Measurements from ENCODE around the gene ZNF225.

ZNF225 gene

DNA sequence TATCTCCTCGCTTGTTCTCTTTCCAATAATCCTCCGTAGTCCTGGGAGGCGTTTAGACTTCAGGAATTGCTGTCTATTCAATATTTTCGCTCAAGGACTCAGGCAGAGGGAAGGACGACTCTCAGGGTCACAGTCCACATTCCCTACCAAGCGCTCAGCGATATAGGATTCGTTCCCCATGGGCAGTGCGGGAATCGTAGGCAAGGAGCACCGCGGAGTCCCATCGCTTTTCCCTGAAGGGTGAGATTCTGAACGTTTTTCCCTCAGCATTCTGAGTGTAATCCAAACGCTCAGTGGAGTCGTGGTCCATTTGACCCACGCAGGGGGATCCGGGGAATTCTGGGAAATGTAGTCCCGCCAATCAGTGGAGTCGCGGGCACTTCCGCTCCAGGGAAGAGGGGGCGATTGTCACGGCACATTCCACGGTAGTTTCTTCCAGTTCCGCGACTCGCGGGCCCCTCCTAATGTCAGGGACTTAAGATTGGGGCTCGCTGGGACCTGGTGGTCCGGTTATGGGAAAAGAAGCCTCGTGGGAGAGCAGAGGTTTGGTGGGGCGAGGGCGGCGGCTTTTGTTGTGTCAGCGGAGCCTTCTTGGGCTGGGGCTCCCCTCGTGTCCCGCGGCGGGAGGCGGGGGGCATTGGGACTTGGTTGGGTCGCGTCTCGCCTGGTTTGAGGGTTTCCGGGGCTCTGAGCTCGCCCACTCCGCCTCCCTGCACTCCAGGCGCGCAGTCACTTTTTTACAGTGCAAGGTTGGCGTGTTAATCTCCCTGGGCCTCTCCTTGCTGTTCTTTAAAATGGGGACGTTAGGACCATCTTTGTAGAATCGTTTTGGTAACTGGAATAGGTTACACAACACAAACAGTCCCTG is 28.2 kb downstream of the ZNF225 start, which contains the start of gene ZNF234:
ZNF234 (plus strand) TSS at position 364 of the 868 bp plus-strand sequence. CDS start 3,079 bp downstream, outside the sequence.
- peak; percentile 81 to 91 for DNase-seq
- peaks cover 0 to 5% (median 0%) of the 10 kb centered on the region in 3 donors for H3K9me3 ChIP-seq
- intact Hi-C loops (cut with DNase I; ENCODE audit: low total_unique reads): no loop called here
- peaks cover 25% of the 10 kb centered on the region in 3 donors for H3K36me3 ChIP-seq
- TF ChIP-seq, protein P1, sequence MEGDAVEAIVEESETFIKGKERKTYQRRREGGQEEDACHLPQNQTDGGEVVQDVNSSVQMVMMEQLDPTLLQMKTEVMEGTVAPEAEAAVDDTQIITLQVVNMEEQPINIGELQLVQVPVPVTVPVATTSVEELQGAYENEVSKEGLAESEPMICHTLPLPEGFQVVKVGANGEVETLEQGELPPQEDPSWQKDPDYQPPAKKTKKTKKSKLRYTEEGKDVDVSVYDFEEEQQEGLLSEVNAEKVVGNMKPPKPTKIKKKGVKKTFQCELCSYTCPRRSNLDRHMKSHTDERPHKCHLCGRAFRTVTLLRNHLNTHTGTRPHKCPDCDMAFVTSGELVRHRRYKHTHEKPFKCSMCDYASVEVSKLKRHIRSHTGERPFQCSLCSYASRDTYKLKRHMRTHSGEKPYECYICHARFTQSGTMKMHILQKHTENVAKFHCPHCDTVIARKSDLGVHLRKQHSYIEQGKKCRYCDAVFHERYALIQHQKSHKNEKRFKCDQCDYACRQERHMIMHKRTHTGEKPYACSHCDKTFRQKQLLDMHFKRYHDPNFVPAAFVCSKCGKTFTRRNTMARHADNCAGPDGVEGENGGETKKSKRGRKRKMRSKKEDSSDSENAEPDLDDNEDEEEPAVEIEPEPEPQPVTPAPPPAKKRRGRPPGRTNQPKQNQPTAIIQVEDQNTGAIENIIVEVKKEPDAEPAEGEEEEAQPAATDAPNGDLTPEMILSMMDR (IDR thresholded peaks at IDR 0.05): no peak
- no peaks in the 10 kb centered on the region for H3K27me3 ChIP-seq
- H3K4me3 ChIP-seq: peak within 1 kb of the TSS; percentile 72 to 75
- peak within 1 kb of the TSS; percentile 73 to 83 for H3K27ac ChIP-seq
- peaks cover 0 to 18% (median 2%) of the 10 kb centered on the region in 4 donors for H3K4me1 ChIP-seq

- H3K36me3 ChIP-seq: peaks cover 31 to 32% (median 31%) of the 10 kb centered on the region in 3 donors
- DNase-seq: no peak
- H3K4me3 ChIP-seq: peak overlapping the region; percentile 72 to 75
- H3K27me3 ChIP-seq: no peaks in the 10 kb centered on the region
- TF ChIP-seq, protein P1 (IDR thresholded peaks at IDR 0.05): no peak
- H3K27ac ChIP-seq: peak overlapping the region; percentile 73 to 83
- peaks cover 0 to 18% (median 2%) of the 10 kb centered on the region in 4 donors for H3K4me1 ChIP-seq
- peaks cover 0 to 6% (median 0%) of the 10 kb centered on the region in 3 donors for H3K9me3 ChIP-seq
- intact Hi-C loops (cut with DNase I; ENCODE audit: low total_unique reads): no loop called here
Observed at GRCh38 chr19:44142059-44142433, 28.8 kb downstream of the ZNF225 start.

DNA sequence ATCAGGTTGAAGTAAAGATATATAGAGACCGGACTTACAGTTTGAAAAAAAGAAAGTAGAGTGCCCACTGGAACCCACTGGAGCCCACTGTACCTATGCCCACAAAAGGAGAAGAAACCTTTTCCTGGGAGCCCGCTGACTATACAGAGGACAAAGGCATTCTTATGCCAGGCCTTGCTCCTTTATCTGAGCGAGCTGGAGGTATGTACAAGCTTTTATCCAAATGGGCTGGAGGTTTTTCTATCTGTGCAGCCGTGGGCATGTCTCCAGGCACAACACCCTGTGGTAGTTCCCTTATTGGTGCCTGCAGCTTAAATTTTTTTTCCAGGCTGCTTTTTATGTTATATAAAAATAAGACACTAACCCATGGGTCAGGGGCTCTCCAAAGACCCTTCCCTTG is 36.6 kb downstream of the ZNF225 start:
- H3K9me3 ChIP-seq: peaks cover 2 to 56% (median 36%) of the 10 kb centered on the region in 3 donors
- H3K27me3 ChIP-seq: no peaks in the 10 kb centered on the region
- no peaks in the 10 kb centered on the region for H3K4me1 ChIP-seq
- TF ChIP-seq, protein P1 (IDR thresholded peaks at IDR 0.05): no peak
- intact Hi-C loops (cut with DNase I; ENCODE audit: low total_unique reads): no loop called here
- no peak overlapping the region for H3K27ac ChIP-seq
- DNase-seq: no peak
- H3K4me3 ChIP-seq: no peak overlapping the region
- peaks cover 100% of the 10 kb centered on the region in 3 donors for H3K36me3 ChIP-seq

GRCh38 chr19:44151491-44151890 is 38.3 kb downstream of the ZNF225 start:
- no peak for DNase-seq
- Histone ChIP-seq H3K4me3 (no peak overlapping the region), H3K27ac (no peak overlapping the region), H3K27me3 (no peaks in the 10 kb centered on the region), H3K36me3 (peaks cover 100% of the 10 kb centered on the region in 3 donors), H3K9me3 (peaks cover 6 to 68% (median 53%) of the 10 kb centered on the region in 3 donors), H3K4me1 (no peaks in the 10 kb centered on the region)
- intact Hi-C loops (cut with DNase I; ENCODE audit: low total_unique reads): no loop called here
- TF ChIP-seq, protein P1 (IDR thresholded peaks at IDR 0.05): no peak

DNA sequence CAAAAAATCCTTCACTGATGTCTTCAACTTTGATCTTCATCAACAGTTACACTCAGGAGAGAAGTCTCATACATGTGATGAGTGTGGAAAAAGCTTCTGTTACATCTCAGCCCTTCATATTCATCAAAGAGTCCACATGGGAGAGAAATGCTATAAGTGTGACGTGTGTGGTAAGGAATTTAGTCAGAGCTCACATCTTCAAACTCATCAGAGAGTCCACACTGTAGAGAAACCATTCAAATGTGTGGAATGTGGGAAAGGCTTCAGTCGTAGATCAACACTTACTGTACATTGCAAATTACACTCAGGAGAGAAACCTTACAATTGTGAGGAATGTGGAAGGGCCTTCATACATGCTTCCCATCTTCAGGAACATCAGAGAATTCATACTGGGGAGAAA is 43.3 kb downstream of the ZNF225 start:
- no peak for DNase-seq
- Histone ChIP-seq H3K27ac (no peak overlapping the region), H3K36me3 (peaks cover 64 to 72% (median 70%) of the 10 kb centered on the region in 3 donors), H3K4me1 (no peaks in the 10 kb centered on the region), H3K4me3 (no peak overlapping the region), H3K9me3 (peaks cover 10 to 99% (median 94%) of the 10 kb centered on the region in 3 donors), H3K27me3 (no peaks in the 10 kb centered on the region)
- TF ChIP-seq, protein P1 (IDR thresholded peaks at IDR 0.05): no peak
- intact Hi-C loops (cut with DNase I; ENCODE audit: low total_unique reads): no loop called here

All from tibial artery (tissue), 4 donors.